KMS-11 (cell line): Measurements from ENCODE around the gene RIPOR3.
"Not testable (repeated sequence)": the region's sequence is repeated elsewhere in the genome, so short reads cannot be mapped to it uniquely, and the experiment has no call there.

Source experiments
- H2AFZ ChIP-seq: fragments of 200-600 bp; sonication (generic); 2 replicates; pipeline ENCODE4 v1.6.1; 2016; ENCODE audit warnings: antibody characterized with exemption, mixed run types, low read depth
- H3K27ac ChIP-seq: fragments of 200-600 bp; sonication (generic); 2 replicates; pipeline ENCODE4 v1.6.1; 2016; ENCODE audit warnings: mild to moderate bottlenecking, mixed run types
- H3K27me3 ChIP-seq: fragments of 200-600 bp; sonication (generic); 2 replicates; pipeline ENCODE4 v1.6.1; 2017; ENCODE audit warnings: mild to moderate bottlenecking, low read depth, mixed run types, moderate library complexity; ENCODE audit not compliant: insufficient read depth
- H3K36me3 ChIP-seq: fragments of 200-600 bp; sonication (generic); 2 replicates; pipeline ENCODE4 v1.6.1; 2017; ENCODE audit warnings: mild to moderate bottlenecking, mixed run types; ENCODE audit not compliant: insufficient read depth
- H3K4me1 ChIP-seq: fragments of 200-600 bp; sonication (generic); 2 replicates; pipeline ENCODE4 v1.6.1; 2016; ENCODE audit warnings: mild to moderate bottlenecking, low read depth, mixed run types; ENCODE audit not compliant: poor library complexity, severe bottlenecking
- H3K4me2 ChIP-seq: fragments of 200-600 bp; sonication (generic); 2 replicates; pipeline ENCODE4 v1.7.0; 2016; ENCODE audit warnings: mild to moderate bottlenecking, mixed run types
- H3K4me3 ChIP-seq: fragments of 200-600 bp; sonication (generic); IDR thresholded peaks from 2 replicates; pipeline ENCODE4 v1.6.1; 2017; ENCODE audit warnings: low read depth, low read length, mixed read lengths; ENCODE audit not compliant: insufficient read depth
- H3K79me2 ChIP-seq: fragments of 200-600 bp; sonication (generic); 2 replicates; pipeline ENCODE4 v1.6.1; 2016; ENCODE audit warnings: low read depth, mixed run types; ENCODE audit not compliant: insufficient read depth
- H3K9ac ChIP-seq: fragments of 200-600 bp; sonication (generic); 2 replicates; pipeline ENCODE4 v1.6.1; 2016; ENCODE audit warnings: mild to moderate bottlenecking, mixed run types
- H4K20me1 ChIP-seq: fragments of 200-600 bp; sonication (generic); 2 replicates; pipeline ENCODE4 v1.6.1; 2016; ENCODE audit warnings: mild to moderate bottlenecking, mixed run types; ENCODE audit not compliant: insufficient read depth
- CTCF ChIP-seq: fragments of 200-600 bp; sonication (generic); conservative IDR thresholded peaks from 2 replicates; pipeline ENCODE4 v1.6.1; 2017; ENCODE audit warnings: low read depth, mild to moderate bottlenecking, antibody characterized with exemption, low read length, moderate library complexity, mixed read lengths

The RIPOR3 gene

GRCh38 chr20:50624351-50625016 is 66.9 kb downstream of the RIPOR3 start:
- Histone ChIP-seq H3K4me3 (no peak overlapping the region), H3K27ac (no peak overlapping the region), H3K4me1 (no peaks in the 10 kb centered on the region), H3K36me3 (no peaks in the 10 kb centered on the region), H3K9ac (no peak overlapping the region), H3K4me2 (no peak overlapping the region), H3K79me2 (no peaks in the 10 kb centered on the region), H2AFZ (no peak overlapping the region), H4K20me1 (no peaks in the 10 kb centered on the region), H3K27me3 (no peaks in the 10 kb centered on the region; the same call in 1 of the 2 replicates)
- TF ChIP-seq CTCF: no peak

- no peak overlapping the region for H3K4me3 ChIP-seq
- H3K27ac ChIP-seq: no peak overlapping the region
- no peaks in the 10 kb centered on the region for H3K27me3 ChIP-seq
- no peaks in the 10 kb centered on the region for H3K4me1 ChIP-seq
- H3K9ac ChIP-seq: no peak overlapping the region
- no peaks in the 10 kb centered on the region for H3K79me2 ChIP-seq
- H3K36me3 ChIP-seq: no peaks in the 10 kb centered on the region
- no peaks in the 10 kb centered on the region for H4K20me1 ChIP-seq
- no peak overlapping the region for H2AFZ ChIP-seq
- no peak overlapping the region for H3K4me2 ChIP-seq
- no peak for TF ChIP-seq CTCF
Measured at GRCh38 chr20:50621068-50621665, 70.2 kb downstream of the RIPOR3 start.

- not testable (repeated sequence) for H3K27me3 ChIP-seq, H3K4me3 ChIP-seq, H3K4me1 ChIP-seq, H3K79me2 ChIP-seq, H4K20me1 ChIP-seq, H2AFZ ChIP-seq, H3K27ac ChIP-seq, H3K9ac ChIP-seq, H3K4me2 ChIP-seq, H3K36me3 ChIP-seq
Measured at GRCh38 chr20:50620459-50620858, 70.9 kb downstream of the RIPOR3 start.

GRCh38 chr20:50618537-50618936 is 72.8 kb downstream of the RIPOR3 start:
- Histone ChIP-seq H3K4me1 (no peaks in the 10 kb centered on the region), H3K27ac (no peak overlapping the region), H3K4me3 (no peak overlapping the region), H2AFZ (no peak overlapping the region), H3K27me3 (no peaks in the 10 kb centered on the region), H3K4me2 (no peak overlapping the region), H3K36me3 (no peaks in the 10 kb centered on the region), H3K9ac (no peak overlapping the region), H3K79me2 (no peaks in the 10 kb centered on the region), H4K20me1 (no peaks in the 10 kb centered on the region)
- no peak for TF ChIP-seq CTCF

GRCh38 chr20:50617022-50617421 is 74.3 kb downstream of the RIPOR3 start:
- no peak overlapping the region for H3K27ac ChIP-seq
- TF ChIP-seq CTCF: no peak
- no peaks in the 10 kb centered on the region for H3K79me2 ChIP-seq
- no peaks in the 10 kb centered on the region for H3K36me3 ChIP-seq
- no peaks in the 10 kb centered on the region for H3K4me1 ChIP-seq
- no peak overlapping the region for H2AFZ ChIP-seq
- no peaks in the 10 kb centered on the region for H4K20me1 ChIP-seq
- no peak overlapping the region for H3K9ac ChIP-seq
- no peak overlapping the region for H3K4me3 ChIP-seq
- H3K4me2 ChIP-seq: no peak overlapping the region
- no peaks in the 10 kb centered on the region for H3K27me3 ChIP-seq
